HT-29 (cell line): ENCODE results near the gene MME. TPM values are rescaled to one million over a fixed set of nuclear protein-coding genes. Genes with fewer than 3 reads are reported as not detected.
"Not testable (repeated sequence)": the region's sequence is repeated elsewhere in the genome, so short reads cannot be mapped to it uniquely, and the experiment has no call there.

ENCODE experiments used
- DNase-seq: peaks from one replicate; pipeline ENCODE4 v3.0.0-alpha.2; 2015; ENCODE audit warnings: low spot score
- total RNA-seq: library from RNA; depleted of rRNA; stranded (reverse); fragments of >200 nt; shearing (Covaris generic); gene quantifications from 2 replicates; pipeline ENCODE4 v1.2.3, GENCODE V29; 2014

The MME gene
- total RNA-seq, 1 experiment from 2014 or later = 0.03 TPM

GRCh38 chr3:155192957-155193746, 113.0 kb downstream of the MME start:
- DNase-seq = no peak

GRCh38 chr3:155193868-155194267, 113.7 kb downstream of the MME start:
- DNase-seq = no peak

GRCh38 chr3:155194973-155195957, 115.1 kb downstream of the MME start:
- no peak for DNase-seq

GRCh38 chr3:155196131-155197021, 116.3 kb downstream of the MME start:
- no peak for DNase-seq

DNA sequence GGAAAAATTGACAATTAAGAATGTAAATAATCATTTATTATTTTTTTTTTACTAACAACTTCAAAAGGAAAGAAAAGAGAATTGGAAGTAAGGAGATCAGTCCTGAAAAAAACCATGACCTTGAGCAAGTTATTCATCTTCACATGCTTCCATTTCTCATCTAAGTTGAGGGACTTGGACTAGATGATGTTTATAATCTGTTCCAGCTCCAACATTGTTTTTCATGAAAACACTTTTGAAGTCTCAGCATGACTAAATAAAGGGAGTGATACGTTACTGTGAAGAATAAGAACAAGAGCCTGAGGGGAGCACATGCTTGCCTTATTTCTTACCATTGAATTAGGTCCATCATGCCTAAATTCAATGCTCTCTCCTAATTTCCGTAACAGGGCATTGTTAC, 117.7 kb downstream of the MME start:
- DNase-seq = no peak

DNA sequence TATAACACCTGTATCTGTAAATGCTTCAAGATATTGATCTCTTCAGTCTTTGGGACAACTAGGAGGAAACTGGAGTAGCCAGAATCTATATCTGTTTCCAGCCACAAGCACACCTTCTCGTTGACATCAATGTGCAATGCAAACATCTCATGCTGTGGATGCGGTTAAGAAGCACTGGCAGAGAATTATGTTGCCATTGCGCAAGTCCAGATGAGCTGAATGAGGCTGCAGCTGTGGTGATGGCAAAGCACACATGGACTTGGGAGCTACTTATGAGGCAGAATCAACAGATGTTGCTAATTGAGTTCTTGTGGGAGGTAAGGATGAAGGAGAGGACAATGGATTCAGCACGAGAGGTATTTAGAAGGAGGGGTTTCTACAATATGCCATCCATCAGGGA, 122.5 kb downstream of the MME start:
- DNase-seq = no peak

GRCh38 chr3:155204851-155205250, 124.7 kb downstream of the MME start:
- DNase-seq = no peak

GRCh38 chr3:155208183-155208800, 128.2 kb downstream of the MME start:
- DNase-seq = no peak

DNA sequence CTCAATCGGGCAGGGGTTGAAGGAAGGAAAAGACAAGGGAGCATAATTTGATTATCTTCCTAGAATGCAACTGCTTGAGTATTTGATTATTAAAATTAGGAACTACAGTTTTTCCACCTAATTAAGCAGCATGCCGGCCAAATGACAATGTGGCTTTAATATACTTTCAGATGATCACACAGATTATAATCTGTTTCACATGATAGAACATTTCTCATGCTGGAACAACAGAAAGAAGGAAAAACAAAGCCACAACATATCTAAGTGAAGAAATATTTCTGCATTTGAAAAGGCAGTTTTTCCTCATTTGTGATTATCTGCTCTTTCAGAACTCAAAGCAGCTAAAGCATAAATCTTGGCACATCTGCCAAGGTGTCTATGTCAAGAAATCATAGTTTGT, 130.6 kb downstream of the MME start:
- no peak for DNase-seq

- DNase-seq = no peak
These were observed 131.1 kb downstream of the MME start for GRCh38 chr3:155211266-155211665.

GRCh38 chr3:155211940-155212339, 131.8 kb downstream of the MME start:
- DNase-seq = peak; percentile 29

- not testable (repeated sequence) for DNase-seq
These were observed 135.9 kb downstream of the MME start for GRCh38 chr3:155216007-155216406.

GRCh38 chr3:155217591-155217990, 137.5 kb downstream of the MME start:
- DNase-seq = no peak

DNA sequence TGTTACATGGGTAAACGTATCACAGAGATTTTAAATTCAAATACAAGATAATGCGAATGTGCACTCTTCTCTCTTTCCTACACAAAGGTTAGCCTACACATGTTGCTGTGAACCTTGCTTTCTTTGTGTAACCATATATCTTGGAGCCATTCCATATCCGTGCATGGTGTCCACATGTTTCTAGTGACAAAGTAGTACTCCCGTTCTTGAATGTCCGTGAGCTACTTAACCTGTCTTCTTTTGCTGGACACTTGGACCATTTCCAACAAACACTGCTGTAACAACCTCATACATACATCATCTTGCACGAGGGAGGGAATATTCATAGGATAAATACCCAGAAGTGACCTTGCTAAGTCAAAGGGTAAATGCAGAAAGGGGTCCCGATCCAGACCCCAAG, 138.3 kb downstream of the MME start:
- no peak for DNase-seq

DNA sequence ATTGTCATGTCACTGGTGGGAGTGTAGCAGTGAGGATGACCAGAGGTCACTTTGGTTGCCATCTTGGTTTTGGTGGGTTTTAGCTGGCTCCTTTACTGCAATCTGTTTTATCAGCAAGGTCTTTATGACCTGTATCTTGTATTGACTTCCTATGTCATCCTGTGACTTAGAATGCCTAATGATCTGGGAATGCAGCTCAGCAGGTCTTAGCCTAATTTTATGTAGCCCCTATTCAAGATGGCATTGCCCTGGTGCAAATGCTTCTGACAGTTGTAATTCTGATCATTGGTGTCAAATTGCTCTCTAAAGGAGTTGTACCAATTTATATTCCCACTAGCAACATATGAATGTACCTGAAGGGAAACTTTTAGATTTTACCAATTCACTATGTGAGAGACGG, 139.0 kb downstream of the MME start:
- no peak for DNase-seq

GRCh38 chr3:155225417-155225816, 145.3 kb downstream of the MME start:
- no peak for DNase-seq

DNA sequence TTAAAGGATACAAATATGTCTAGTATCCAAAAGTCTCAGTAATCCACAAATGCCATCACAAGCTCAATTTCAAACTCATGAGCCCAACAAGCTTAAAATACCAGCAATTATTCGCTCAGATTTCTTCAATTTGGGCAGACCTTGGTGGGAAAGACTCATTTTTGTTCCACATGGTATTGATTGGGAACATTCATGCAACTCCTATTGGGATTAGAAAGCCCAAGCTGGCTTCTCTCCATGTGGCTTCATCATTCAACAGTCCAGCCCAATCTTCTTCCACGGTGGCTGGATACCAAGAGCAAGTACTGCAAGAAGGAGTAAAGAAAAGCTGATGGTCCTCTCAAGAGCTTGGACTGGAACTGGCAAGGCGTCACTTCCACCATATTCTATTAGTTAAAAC, 147.0 kb downstream of the MME start:
- no peak for DNase-seq

GRCh38 chr3:155228676-155229075, 148.6 kb downstream of the MME start:
- no peak for DNase-seq

DNA sequence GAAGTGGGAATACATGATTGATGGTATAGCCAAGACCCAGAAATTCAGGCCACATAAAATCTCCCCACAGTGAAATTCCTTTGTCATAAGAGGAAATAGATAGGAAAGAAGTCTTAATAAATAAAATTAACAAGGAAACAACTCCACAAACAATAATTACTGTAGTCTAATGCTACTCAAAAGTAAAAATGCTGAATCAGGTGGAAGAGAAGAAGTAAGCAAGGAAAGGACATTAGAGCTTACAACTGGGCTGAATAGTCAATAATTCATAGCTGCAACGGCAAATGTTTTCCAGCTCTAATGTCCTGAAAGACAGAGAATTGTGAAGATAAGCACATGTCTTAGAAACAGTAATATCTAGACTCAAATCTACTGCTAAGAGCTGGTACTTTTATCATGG, 149.0 kb downstream of the MME start:
- DNase-seq = no peak

DNA sequence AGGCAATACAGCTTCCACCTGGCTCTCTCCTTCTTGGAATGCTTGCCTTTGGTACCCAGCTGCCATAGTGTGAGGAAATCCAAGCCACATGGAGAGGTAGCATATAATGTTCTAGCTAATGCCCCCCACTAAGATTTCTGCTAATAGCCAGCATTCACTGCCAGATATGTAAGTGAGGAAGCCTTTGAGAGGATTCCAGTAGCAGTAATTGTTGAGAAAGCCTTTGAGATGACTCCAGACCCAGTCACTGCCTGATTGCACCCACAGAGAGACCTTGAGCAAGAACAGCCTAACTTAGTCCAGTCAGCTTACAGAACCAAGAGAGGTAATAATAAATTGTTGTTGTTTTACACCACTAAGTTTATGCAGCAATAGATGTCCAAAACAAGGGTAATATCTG, 150.3 kb downstream of the MME start:
- no peak for DNase-seq

DNA sequence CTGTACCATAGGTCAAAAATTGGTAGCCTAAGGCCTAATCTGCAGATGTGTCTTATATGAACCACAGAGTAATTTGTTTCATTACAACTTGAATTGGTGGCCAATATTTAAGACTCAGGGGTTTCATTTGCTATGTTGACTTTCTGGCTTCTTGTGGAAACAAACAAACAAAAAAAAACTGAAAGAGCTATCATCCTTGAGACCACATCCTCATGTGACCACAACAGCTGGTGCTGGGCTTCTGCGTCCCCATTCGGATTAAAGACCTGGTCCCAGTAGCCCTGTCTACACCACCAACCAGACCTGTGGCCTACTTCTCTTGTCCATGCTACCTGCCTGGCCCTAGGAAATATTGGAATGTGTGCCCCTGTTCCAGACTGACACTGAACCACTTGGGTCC, 151.7 kb downstream of the MME start:
- no peak for DNase-seq
